Activated CD8-positive, alpha-beta memory T cell treated with anti-CD3 and anti-CD28 coated beads, Interleukin-2, amount 50 U/mL, for 24 hours (primary cell): Measurements from ENCODE around the gene MKKS.

ENCODE experiments used
- DNase-seq: peaks from one replicate; pipeline ENCODE4 v3.0.0-alpha.2; 2020; ENCODE audit errors: extremely low read depth

Gene MKKS

GRCh38 chr20:10368702-10369041, 65.3 kb downstream of the MKKS start:
- DNase-seq: no peak

GRCh38 chr20:10367943-10368701, 65.9 kb downstream of the MKKS start:
- no peak for DNase-seq

- DNase-seq: no peak
Observed at GRCh38 chr20:10367693-10367942, 66.4 kb downstream of the MKKS start.

GRCh38 chr20:10366898-10367692, 66.9 kb downstream of the MKKS start:
- no peak for DNase-seq

- no peak for DNase-seq
Observed at GRCh38 chr20:10362674-10363073, 71.3 kb downstream of the MKKS start.

GRCh38 chr20:10360878-10361277, 73.1 kb downstream of the MKKS start:
- no peak for DNase-seq

- no peak for DNase-seq
Observed at GRCh38 chr20:10359621-10360040, 74.4 kb downstream of the MKKS start.

GRCh38 chr20:10357974-10358373, 76.0 kb downstream of the MKKS start:
- DNase-seq: no peak

- no peak for DNase-seq
Observed at GRCh38 chr20:10357061-10357708, 76.8 kb downstream of the MKKS start.

GRCh38 chr20:10356628-10357027, 77.4 kb downstream of the MKKS start:
- no peak for DNase-seq

- DNase-seq: no peak
Observed at GRCh38 chr20:10352934-10353824, 80.8 kb downstream of the MKKS start.
